H54 (cell line): ENCODE results near the gene LGALS4.
"Not testable (repeated sequence)": the region's sequence is repeated elsewhere in the genome, so short reads cannot be mapped to it uniquely, and the experiment has no call there.

ENCODE experiments used
- DNase-seq: peaks from one replicate; pipeline ENCODE4 v3.0.0; 2011; ENCODE audit warnings: low spot score, mixed read lengths; ENCODE audit not compliant: insufficient read length
- FAIRE-seq: peaks from 3 replicates; lab custom pipeline; 2011; peaks lifted over from hg19 to GRCh38; lab: Jason Lieb, UNC
- POLR2A ChIP-seq: IDR thresholded peaks from 2 replicates; pipeline ENCODE4 v1.6.1; 2011; ENCODE audit warnings: low read depth, mild to moderate bottlenecking, low read length

Gene LGALS4

DNA sequence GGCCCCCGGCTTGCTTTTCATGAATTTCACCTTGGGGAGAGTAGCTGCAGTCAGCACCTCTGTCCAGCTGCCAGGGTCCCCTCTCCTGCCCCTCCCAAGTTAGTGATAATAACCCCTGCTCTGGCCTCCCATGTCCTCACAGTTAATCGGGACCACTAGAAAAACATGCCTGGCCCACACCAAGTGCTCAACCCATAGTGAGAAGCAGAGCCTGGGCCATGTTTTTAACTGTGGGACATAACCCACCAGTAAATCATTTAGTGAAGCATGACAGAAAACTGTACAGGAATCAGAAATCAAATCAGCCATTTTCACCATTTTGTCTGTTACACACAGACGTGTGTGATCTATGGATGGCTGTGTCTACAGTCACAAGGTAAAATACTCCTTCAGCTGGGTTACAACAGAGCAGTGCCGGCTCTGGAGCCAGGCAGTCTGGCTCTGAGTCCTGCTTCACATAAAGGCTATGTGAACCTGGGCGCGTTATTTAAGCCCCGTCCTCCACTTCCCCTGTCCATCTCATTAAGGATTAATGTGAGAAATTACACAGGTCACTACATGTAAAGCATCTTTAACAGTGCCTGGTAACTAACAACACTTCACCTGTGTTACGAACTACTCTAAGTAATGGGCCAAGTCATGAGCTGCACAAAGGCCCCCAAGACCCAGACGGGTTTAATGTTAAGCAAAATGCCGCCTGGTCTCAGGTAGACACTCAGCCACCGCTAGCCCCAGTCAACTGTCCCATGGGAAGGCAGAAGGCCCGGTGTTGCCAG is 26.4 kb upstream of the LGALS4 start:
- FAIRE-seq (no peak), DNase-seq (no peak)
- TF ChIP-seq POLR2A: no peak

DNA sequence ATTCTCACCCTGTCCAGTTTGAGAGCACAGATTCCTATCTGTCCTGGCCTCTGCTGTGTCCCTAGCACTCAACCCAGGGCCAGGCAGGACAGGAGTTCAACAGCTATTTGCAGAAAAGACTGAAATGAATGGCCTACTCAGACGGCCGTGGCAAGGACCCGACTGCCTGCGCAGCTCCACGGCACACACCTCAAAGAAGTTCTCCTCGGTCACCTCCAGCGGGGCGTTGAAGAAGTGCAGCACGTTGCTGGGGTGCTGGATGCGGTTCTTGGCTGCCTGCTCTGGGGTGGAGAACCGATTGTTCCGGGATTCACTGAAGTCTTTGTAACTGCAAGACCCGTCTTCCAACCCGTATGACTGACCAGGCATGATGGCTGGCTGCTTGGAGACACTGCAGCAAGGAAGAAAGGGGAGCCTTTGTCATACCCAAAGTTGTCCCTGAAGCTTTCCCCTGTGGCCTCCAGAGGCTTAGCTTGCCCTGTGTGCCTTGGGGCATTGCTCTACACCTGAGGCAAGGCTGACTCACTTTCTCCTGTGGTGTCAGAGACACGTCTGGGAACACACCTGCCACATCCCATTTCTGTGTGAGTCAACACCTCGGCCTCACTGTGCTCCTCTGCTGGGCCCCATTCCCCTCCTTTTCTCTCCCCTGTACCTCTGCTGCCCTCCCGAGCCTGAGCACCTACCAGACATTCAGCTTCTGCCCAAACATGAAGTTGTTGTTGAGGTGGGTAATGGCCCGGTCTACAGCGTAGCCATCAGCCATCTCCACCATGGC is 25.7 kb upstream of the LGALS4 start:
- FAIRE-seq (no peak), DNase-seq (no peak)
- TF ChIP-seq POLR2A: no peak

DNA sequence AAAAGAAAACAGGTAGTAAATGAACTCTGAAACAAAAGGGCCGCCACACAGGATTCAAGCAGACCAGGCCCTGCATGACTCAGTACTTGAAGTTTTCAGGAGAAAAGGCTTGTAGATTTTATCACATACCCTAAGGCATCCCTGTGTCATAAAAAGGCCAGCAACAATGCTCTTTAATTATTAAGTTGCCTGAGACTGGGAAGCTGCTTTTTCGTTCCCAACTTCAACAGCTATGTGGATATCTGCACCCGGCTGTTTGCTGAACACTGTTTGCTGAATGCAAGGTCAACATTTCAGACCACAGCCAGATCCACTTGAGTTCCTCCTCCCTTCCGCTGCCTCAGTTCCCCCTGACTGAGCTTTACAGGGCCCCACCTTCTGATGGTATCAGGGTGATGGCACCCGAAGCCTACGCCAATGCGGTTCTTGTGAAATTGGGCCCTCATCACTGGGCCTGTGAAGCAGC is 24.9 kb upstream of the LGALS4 start:
- no peak for FAIRE-seq
- TF ChIP-seq POLR2A: no peak
- no peak for DNase-seq

DNA sequence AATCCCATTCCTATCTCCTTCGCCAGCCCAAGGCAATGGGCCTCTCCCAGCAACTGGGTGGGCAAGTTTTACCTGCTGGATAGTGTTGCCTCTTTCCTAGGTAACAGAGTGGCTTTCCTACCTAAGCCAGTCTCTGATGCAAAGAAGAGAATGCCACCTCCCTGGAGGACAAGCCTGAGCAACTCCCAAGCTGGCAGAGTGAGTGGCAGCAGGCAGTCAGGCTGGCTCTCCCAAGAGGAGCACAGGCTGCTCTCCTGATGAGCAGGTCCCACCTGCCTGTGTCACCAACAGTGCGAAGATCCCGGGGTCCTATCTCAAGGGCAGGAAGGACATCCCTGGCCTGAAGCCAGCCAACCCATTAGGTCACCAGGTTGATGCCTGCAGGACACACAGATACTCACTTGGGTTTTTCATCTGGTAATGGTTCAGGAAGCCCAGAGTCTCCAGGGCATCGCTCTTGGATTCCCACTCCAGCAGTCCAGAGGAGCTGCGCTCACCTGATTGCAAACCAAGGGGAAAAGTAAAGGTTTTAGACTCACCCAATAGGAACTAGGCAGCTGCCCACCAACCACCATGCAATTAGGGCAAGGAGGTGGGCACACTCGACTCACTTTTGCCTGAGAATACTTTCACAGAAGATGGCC is 24.4 kb upstream of the LGALS4 start:
- no peak for DNase-seq
- FAIRE-seq: no peak
- TF ChIP-seq POLR2A: no peak

DNA sequence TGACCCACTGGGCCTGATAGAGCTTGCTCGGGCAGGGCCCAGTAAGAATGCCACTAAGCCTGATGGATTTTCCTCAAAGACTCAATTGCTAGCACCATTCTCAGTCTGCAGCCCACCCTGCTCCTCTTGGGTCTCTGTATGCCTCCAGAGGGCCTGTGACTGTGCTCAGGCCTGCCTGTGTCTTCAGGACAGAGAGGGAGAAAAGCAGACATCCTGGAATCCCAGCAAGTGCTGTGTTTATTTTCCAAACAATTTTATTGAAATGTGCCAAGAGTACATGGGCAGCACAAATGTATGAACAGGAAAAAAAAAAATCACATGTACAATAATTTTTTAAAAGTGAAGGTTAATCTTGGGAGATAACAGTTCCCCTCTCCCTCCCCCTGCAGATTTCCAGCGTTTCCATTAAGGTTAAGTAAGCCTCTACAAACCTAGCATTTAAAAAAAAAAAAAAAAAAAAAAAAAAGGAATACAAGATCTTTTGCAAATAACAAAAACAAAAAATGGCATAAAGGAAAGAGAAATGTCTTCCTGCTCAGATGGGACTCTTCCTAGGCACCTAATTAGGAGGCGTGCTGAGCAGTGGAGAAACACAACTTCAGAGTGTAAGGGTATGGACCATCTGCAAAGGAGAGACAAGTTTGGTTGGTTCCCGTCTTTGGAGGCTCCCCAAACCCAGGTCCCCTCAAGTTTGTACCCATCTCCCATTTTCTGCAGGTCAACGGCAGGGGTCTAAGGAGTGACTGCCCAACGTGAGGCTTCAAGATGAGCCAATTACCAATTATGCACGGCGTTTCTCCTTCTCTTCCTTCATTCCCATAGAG is 23.6 kb upstream of the LGALS4 start:
- FAIRE-seq: no peak
- TF ChIP-seq POLR2A: no peak
- no peak for DNase-seq

DNA sequence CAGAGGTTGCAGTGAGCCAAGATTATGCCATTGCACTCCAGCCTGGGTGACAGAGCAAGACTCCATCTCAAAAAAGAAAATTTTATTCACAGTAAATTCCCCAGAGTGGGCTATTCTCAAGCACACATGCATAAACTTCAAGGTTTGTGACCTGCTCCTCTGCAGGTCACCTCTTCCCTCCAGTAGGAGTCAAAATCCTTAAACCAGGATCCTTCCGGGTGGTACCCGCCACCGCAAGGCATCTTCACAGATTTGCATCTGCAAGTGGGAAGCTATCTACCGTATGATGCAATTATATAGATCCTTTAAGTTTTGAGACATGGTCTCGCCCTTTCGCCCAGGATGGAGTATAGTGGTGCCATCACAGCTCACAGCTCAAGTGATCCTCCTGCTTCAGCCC is 21.8 kb upstream of the LGALS4 start:
- no peak for TF ChIP-seq POLR2A
- no peak for DNase-seq
- FAIRE-seq: no peak

DNA sequence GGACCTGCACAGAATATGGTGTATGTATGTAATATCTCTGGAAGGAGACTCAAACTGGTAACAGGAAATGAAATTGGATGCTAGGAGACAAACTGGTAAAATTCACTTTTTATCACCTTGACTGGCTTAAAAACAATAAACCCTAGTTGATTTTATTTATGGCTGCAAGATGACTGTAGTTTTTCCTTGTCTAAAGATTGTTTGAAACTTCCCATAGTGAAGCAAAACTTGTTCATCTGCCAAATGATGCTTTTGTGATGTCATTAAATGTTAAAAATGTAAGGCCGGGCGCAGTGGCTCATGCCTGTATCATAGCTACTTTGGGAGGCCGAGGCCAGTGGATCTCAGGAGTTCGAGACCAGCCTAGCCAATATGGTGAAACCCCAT is 21.4 kb upstream of the LGALS4 start:
- FAIRE-seq (no peak), DNase-seq (no peak)
- TF ChIP-seq POLR2A: no peak

DNA sequence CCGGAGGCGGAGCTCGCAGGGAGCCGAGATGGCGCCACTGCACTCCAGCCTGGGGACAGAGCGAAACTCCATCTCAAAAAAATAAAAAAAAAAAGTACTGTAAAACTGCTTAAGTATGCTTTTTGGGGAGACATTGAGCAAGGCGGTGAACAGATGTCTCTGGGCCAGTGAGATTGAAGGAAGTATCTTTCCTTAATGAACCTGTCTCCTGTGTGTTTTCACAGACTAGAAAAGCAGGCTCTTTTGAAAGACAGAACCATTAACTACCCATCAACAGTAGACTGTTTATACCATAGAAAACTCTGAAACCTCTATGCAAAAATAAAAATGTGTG is 20.3 kb upstream of the LGALS4 start:
- TF ChIP-seq POLR2A: no peak
- FAIRE-seq (no peak), DNase-seq (no peak)

DNA sequence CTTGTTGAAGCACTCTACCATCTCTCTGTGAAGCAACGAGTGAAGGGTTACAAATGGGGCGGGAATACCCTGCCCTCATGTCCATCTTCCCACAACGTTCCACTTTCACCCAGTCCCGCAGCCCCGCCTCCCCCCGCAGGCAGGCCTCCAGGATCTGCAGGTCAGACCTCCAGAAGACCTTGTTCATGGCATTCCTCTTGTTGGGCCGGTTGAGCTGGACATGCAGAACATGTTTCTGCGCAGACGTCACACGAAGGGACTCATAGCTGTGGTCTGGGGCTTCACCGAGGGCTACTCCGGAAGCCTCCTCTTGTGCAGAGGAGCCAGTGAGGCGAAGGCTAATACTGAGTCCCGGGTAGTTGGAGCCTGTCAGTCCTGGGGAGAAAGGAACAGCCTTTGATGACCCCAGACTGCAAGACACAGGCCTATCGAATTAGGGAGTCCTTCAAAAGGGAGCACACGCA is 18.4 kb upstream of the LGALS4 start:
- TF ChIP-seq POLR2A: no peak
- DNase-seq: peak; percentile 96
- FAIRE-seq: peak; percentile 65

DNA sequence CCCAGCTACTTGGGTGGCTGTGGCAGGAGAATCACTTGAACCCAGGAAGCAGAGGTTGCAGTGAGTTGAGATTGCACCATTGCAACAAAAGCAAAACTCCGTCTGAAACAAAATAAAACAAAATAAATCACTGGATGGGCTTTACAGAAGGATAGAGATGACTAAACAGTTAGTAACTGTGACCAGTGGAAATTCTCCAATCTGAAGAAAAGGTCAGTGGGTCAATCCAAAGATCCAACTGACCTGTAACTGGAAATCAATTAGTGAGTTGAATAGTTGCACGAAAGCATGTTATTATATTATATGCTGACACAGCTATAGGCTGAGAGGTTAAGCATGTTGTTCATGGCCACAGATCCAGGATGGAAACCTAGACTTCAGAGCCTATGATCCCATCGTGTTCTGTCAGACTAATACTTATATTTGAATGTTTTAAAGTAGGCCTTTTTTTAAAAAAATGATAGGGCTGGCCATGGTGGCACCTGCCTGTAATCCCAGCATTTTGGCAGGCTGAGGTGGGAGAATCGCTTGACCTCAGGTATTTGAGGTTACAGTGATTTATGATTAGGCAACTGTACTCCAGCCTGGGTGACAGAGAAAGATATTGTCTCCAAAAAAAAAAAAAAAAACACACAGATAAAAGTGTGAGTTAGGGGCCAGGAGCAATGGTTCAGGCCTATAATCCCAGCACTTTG is 17.4 kb upstream of the LGALS4 start:
- FAIRE-seq (no peak), DNase-seq (no peak)
- TF ChIP-seq POLR2A: no peak

DNA sequence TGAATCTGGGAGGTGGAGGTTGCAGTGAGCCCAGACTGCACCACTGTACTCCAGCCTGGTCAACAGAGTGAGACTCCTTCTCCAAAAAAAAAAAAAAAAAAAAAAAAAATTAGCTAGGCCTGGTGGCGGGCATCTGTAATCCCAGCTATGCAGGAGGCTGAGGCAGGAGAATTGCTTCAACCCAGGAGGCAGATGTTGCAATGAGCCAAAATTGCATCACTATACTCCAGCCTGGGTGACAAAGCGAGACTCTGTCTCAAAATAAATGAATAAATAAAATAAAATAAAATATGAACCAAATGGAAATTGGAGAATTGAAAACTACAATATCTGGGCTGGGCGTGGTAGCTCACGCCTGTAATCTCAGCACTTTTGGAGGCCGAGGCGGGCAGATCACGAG is 16.5 kb upstream of the LGALS4 start:
- DNase-seq, FAIRE-seq: not testable (repeated sequence)

DNA sequence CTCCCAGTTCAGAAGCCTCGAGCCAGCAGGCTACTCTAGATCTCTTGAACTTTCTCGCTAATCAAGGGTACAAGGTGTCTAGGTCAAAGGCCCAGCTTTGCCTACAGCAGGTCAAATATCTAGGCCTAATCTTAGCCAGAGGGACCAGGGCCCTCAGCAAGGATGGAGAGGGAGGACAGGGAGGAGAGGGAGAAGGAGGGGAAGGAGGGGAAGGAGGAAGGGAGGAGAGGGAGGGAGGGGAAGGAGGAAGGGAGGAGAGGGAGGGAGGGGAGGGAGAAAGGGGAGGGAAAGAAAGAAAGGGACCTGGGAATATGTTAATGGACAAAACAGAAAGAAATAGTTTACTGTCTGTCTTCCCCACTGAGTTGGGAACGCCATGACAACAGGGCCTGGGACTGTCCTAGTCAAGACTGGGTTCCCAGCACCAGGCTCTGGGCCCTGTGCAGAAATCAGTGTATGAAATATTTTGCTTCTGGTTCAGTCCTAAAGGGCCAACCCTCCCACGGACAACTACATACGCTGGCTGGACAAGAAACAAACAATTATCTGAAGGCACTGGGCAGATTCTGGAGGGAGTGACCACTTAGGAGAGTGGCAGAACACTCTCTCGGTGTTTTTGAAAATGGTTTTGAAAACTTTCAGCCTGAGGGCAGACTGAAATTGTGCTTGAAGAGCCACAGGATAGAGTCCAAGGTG is 14.3 kb upstream of the LGALS4 start:
- no peak for DNase-seq
- no peak for TF ChIP-seq POLR2A
- FAIRE-seq: no peak

DNA sequence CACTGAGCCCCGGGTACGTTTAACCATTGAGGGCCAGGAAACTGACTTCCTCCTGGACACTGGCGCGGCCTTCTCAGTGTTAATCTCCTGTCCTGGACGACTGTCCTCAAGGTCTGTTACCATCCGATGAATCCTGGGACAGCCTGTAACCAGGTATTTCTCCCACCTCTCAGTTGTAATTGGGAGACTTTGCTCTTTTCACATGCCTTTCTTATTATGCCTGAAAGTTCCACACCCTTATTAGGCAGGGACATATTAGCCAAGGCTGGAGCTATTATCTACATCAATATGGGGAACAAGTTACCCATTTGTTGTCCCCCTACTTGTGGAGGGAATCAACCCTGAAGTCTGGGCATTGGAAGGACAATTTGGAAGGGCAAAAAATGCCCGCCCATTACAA is 13.2 kb upstream of the LGALS4 start:
- not testable (repeated sequence) for DNase-seq, FAIRE-seq

DNA sequence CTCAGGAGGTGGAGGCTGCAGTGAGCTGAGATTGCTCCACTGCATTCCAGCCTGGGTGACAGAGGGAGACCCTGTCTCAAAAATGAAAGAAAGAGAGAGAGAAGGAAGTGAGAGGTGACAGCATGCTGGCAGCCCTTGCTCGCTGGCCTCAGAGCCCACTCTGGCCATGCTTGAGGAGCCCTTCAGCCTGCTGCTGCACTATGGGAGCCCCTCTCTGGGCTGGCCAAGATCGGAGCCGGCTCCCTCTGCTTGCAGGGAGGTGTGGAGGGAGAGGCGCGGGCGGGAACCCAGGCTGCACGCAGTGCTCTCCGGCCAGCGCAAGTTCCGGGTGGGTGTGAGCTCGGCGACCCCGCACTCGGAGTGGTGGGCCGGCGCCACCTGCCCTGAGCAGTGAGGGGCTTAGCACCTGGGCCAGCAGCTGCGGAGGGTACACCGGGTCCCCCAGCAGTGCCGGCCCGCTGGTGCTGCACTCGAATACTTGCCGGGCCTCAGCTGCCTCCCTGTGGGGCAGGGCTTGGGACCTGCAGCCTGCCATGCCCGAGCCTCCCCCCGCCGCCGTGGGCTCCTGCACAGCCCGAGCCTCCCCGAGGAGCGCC is 8.6 kb upstream of the LGALS4 start:
- FAIRE-seq, DNase-seq: not testable (repeated sequence)
